K562 (cell line): Measurements from ENCODE around the gene PIGH. TPM values are rescaled to one million over a fixed set of nuclear protein-coding genes. Genes with fewer than 3 reads are reported as not detected.

ENCODE experiments used
- ATAC-seq: fragments of 200-7000 bp; cut with Tn5 transposase; 3 replicates; pipeline ENCODE4 v1.9.1; 2020; ENCODE audit warnings: moderate library complexity
- BruUV-seq: library from RNA; stranded (reverse); fragments of 400-500 nt; replicated peaks from 2 replicates; lab custom pipeline; 2021; lab: Mats Ljungman, UMichigan
- CTCF ChIA-PET: fragments of 300-600 bp; formaldehyde crosslinking; extraction: SDS; loops from one replicate; lab custom pipeline; 2021; ENCODE audit warnings: low intra/inter-chr PET ratio; lab: Yijun Ruan, JAX
- POLR2A ChIA-PET: fragments of 300-600, 350-650 bp; sonication (Branson Sonifier 250); formaldehyde crosslinking; extraction: SDS; loops from one replicate; lab custom pipeline; 2021; ENCODE audit warnings: antibody characterized with exemption, inconsistent platforms; lab: Yijun Ruan, JAX
- DNase-seq, 4 experiments: peaks; one replicate each; pipeline versions ENCODE4 v3.0.0 to v3.0.0-alpha.2; 2011 to 2018; ENCODE audit warnings: low spot score in 3 of 4, mixed read lengths in 3 of 4; ENCODE audit errors: extremely low read depth in 1 of 4
- FAIRE-seq: peaks from 2 replicates; lab custom pipeline; 2011; peaks lifted over from hg19 to GRCh38; lab: Jason Lieb, UNC
- H2AFZ ChIP-seq: 2 replicates; pipeline ENCODE4 v1.6.0; 2011; ENCODE audit warnings: low read depth, low read length, control low read depth, inconsistent platforms
- H3K27ac ChIP-seq: fragments of 200-600 bp; 3 replicates; pipeline ENCODE4 v1.8.0; 2011; ENCODE audit warnings: low read depth, mild to moderate bottlenecking, control low read depth, inconsistent platforms, low read length, moderate library complexity, mixed read lengths; ENCODE audit errors: extremely low read depth
- H3K27me3 ChIP-seq, 2 experiments: fragments of 300-600 bp in 1 of 2; 2 replicates in 1 of 2; 3 replicates in 1 of 2; pipeline versions ENCODE4 v1.6.0 to v1.8.0; 2011; ENCODE audit warnings: inconsistent platforms in 2 of 2, low read length in 2 of 2, mild to moderate bottlenecking in 1 of 2, mixed read lengths in 1 of 2, moderate library complexity in 1 of 2; ENCODE audit not compliant: control insufficient read depth in 2 of 2, insufficient read depth in 2 of 2
- H3K36me3 ChIP-seq: fragments of 300-600 bp; 3 replicates; pipeline ENCODE4 v1.8.0; 2011; ENCODE audit warnings: mild to moderate bottlenecking, low read length, inconsistent platforms; ENCODE audit not compliant: control insufficient read depth, insufficient read depth
- H3K4me1 ChIP-seq, 2 experiments: fragments of 200-600 bp in 1 of 2; replicated peaks in 1 of 2; 2 replicates in 1 of 2; 3 replicates in 1 of 2; pipeline versions ENCODE4 v1.5.1 to v1.8.0; 2011; ENCODE audit warnings: inconsistent platforms in 2 of 2, low read length in 2 of 2, mild to moderate bottlenecking in 1 of 2, mixed read lengths in 1 of 2, moderate library complexity in 1 of 2; ENCODE audit not compliant: control insufficient read depth in 2 of 2, insufficient read depth in 2 of 2
- H3K4me2 ChIP-seq: 2 replicates; pipeline ENCODE4 v1.6.1; 2011; ENCODE audit warnings: low read length, control low read depth, inconsistent platforms, mixed read lengths; ENCODE audit not compliant: insufficient read depth
- H3K4me3 ChIP-seq: fragments of 200-600 bp; sonication (generic), shearing (Covaris generic); 2 replicates; pipeline ENCODE4 v1.5.1; 2016; ENCODE audit warnings: control low read depth, inconsistent platforms
- H3K79me2 ChIP-seq: fragments of 200-600 bp; 3 replicates; pipeline ENCODE4 v1.8.0; 2011; ENCODE audit warnings: low read length, inconsistent platforms; ENCODE audit not compliant: control insufficient read depth, insufficient read depth
- H3K9ac ChIP-seq, 2 experiments: 2 replicates each; pipeline versions ENCODE4 v1.6.0 to v1.6.1; 2011; ENCODE audit warnings: low read depth in 2 of 2, low read length in 2 of 2, control low read depth in 1 of 2, inconsistent platforms in 1 of 2, mild to moderate bottlenecking in 1 of 2, mixed read lengths in 1 of 2; ENCODE audit not compliant: insufficient read depth in 1 of 2
- H3K9me1 ChIP-seq: one replicate; pipeline ENCODE4 v1.6.0; 2011; ENCODE audit warnings: inconsistent platforms, mild to moderate bottlenecking, low read length, moderate library complexity; ENCODE audit not compliant: control insufficient read depth, insufficient read depth
- H3K9me3 ChIP-seq: replicated peaks from 2 replicates; pipeline ENCODE4 v1.5.1; 2011; ENCODE audit warnings: low read depth, low read length, inconsistent platforms; ENCODE audit not compliant: control insufficient read depth, insufficient read depth
- H4K20me1 ChIP-seq: replicated peaks from 2 replicates; pipeline ENCODE4 v1.6.1; 2011; ENCODE audit warnings: low read length, inconsistent platforms, mixed read lengths; ENCODE audit not compliant: control insufficient read depth, insufficient read depth
- CHD4 ChIP-seq: fragments of 200-600 bp; sonication (generic); IDR thresholded peaks from 3 replicates; pipeline ENCODE4 v1.6.1; 2012; ENCODE audit warnings: low read depth, mild to moderate bottlenecking, mixed read lengths, low read length, inconsistent platforms; ENCODE audit not compliant: insufficient read depth, insufficient replicate concordance, poor library complexity, severe bottlenecking
- DACH1 ChIP-seq: fragments of 450-650 bp; IDR thresholded peaks from 2 replicates; pipeline ENCODE4 v1.6.1; 2018; ENCODE audit not compliant: partially characterized antibody
- DLX4 ChIP-seq: fragments of 250-450 bp; sonication (Bioruptor Pico); IDR thresholded peaks from 2 replicates; pipeline ENCODE4 v1.6.1; 2021; ENCODE audit warnings: mild to moderate bottlenecking
- FOS ChIP-seq: IDR thresholded peaks from 3 replicates; pipeline ENCODE4 v1.6.1; 2011; ENCODE audit not compliant: insufficient read length; ENCODE audit errors: extremely low read depth
- GTF2E2 ChIP-seq: fragments of 200-800 bp; sonication (Bioruptor generic); IDR thresholded peaks from 2 replicates; pipeline ENCODE4 v1.6.1; 2016; ENCODE audit warnings: missing genetic modification characterization, missing compliant biosample characterization
- HDAC1 ChIP-seq, 2 experiments: fragments of 450-650 bp; IDR thresholded peaks; 2 replicates each; pipeline ENCODE4 v1.6.1; 2016 to 2017; ENCODE audit warnings: inconsistent platforms in 1 of 2, mild to moderate bottlenecking in 1 of 2, moderate library complexity in 1 of 2
- HIVEP1 ChIP-seq: fragments of 250-450 bp; sonication (Bioruptor Pico); IDR thresholded peaks from 2 replicates; pipeline ENCODE4 v1.4.0; 2020; ENCODE audit warnings: mild to moderate bottlenecking
- IRF9 ChIP-seq: fragments of 450-650 bp; IDR thresholded peaks from 2 replicates; pipeline ENCODE4 v1.6.1; 2016; ENCODE audit warnings: missing biosample characterization, missing genetic modification characterization
- SLC30A9 ChIP-seq: fragments of 250-450 bp; sonication (Bioruptor Pico); IDR thresholded peaks from 2 replicates; pipeline ENCODE4 v1.8.0; 2022; ENCODE audit warnings: mild to moderate bottlenecking, moderate library complexity
- SOX6 ChIP-seq: fragments of 450-650 bp; IDR thresholded peaks from 2 replicates; pipeline ENCODE4 v1.6.1; 2014; ENCODE audit warnings: mild to moderate bottlenecking
- TCF15 ChIP-seq: fragments of 250-450 bp; sonication (Bioruptor Pico); IDR thresholded peaks from 2 replicates; pipeline ENCODE4 v1.8.0; 2022; ENCODE audit warnings: moderate library complexity, mild to moderate bottlenecking, inconsistent platforms
- ZBTB9 ChIP-seq: fragments of 450-650 bp; formaldehyde crosslinking; IDR thresholded peaks from 2 replicates; pipeline ENCODE4 v1.4.0; 2020; ENCODE audit warnings: mild to moderate bottlenecking, moderate library complexity
- ZNF143 ChIP-seq: sonication (generic); formaldehyde crosslinking; IDR thresholded peaks from 2 replicates; pipeline ENCODE4 v1.9.0; 2022; ENCODE audit warnings: mild to moderate bottlenecking, missing genetic modification reagents
- ZNF311 ChIP-seq: fragments of 250-450 bp; sonication (Bioruptor Pico); IDR thresholded peaks from 2 replicates; pipeline ENCODE4 v1.4.0; 2020; ENCODE audit warnings: mild to moderate bottlenecking, moderate library complexity
- ZNF384 ChIP-seq: IDR thresholded peaks from 2 replicates; pipeline ENCODE4 v1.6.1; 2012; ENCODE audit warnings: low read depth, low read length, improper control_type of control experiment
- ZNF584 ChIP-seq: fragments of 200-800 bp; sonication (Bioruptor generic); IDR thresholded peaks from 2 replicates; pipeline ENCODE4 v1.6.1; 2016; ENCODE audit warnings: low read depth, mild to moderate bottlenecking, missing genetic modification characterization, missing compliant biosample characterization
- ZNF639 ChIP-seq, 2 experiments: fragments of 200-800 bp in 1 of 2; sonication (Bioruptor generic) in 1 of 2; sonication (generic) in 1 of 2; formaldehyde crosslinking in 1 of 2; IDR thresholded peaks in 1 of 2; conservative IDR thresholded peaks in 1 of 2; 2 replicates each; pipeline versions ENCODE4 v1.5.0 to v1.6.1; 2016 to 2020; ENCODE audit warnings: missing compliant biosample characterization in 1 of 2, missing genetic modification characterization in 1 of 2, missing genetic modification reagents in 1 of 2
- WGBS: fragments of 100-300 bp; shearing (Covaris generic); methylation state at CpG from one replicate; pipeline ENCODE4 v1.1.6; 2016; ENCODE audit warnings: low coverage, mixed read lengths; ENCODE audit not compliant: insufficient coverage; ENCODE audit errors: missing lambda C conversion rate; 5-methylcytosine and 5-hydroxymethylcytosine counted together
- in situ Hi-C: fragments of 300-500 bp; cut with MboI; formaldehyde crosslinking; loops from 4 replicates; pipeline ENCODE4 v1.15.0; 2018; ENCODE audit warnings: inconsistent platforms, mixed read lengths
- intact Hi-C: fragments of 100-400 bp; cut with micrococcal nuclease; formaldehyde crosslinking; loops from 2 replicates; pipeline ENCODE4 v1.14.2; 2022
- polyA plus RNA-seq, 8 experiments: library from polyadenylated mRNA; depleted of rRNA in 4 of 8; stranded (reverse) in 5 of 8; unstranded in 3 of 8; fragments of >200 nt; fragmentation: Nextera tagmentation in 2 of 8; fragmentation: Illumina TruSeq in 1 of 8; extraction: Ambion mirVana in 2 of 8; extraction: Trizol in 1 of 8; gene quantifications; 2 replicates each; pipeline versions ENCODE4 v1.2.1 to v1.2.3, GENCODE V29; 2011 to 2014; ENCODE audit warnings: inconsistent platforms in 1 of 8, missing spikeins in 1 of 8
- total RNA-seq, 7 experiments: library from RNA; depleted of rRNA in 6 of 7; stranded (reverse); fragments of >200 nt in 6 of 7; fragmentation: Illumina TruSeq in 2 of 7; extraction: Trizol in 2 of 7; gene quantifications; 2 replicates each; pipeline versions ENCODE4 v1.2.1 to v1.2.3, GENCODE V29; 2011 to 2021; ENCODE audit warnings: low replicate concordance in 1 of 7

Gene PIGH
- total and polyA plus RNA-seq, 9 of the 15 experiments (the other 6 are each of a cell fraction or from before 2014, with no cell fraction given) = 21.1 to 53.4 (median 24.7) TPM

GRCh38 chr14:67567654-67568053 lies 32.4 kb downstream of the PIGH start:
- POLR2A ChIA-PET = no interaction called here
- Histone ChIP-seq H3K9me1 (no peaks in the 10 kb centered on the region), H3K4me2 (no peak overlapping the region), H3K27ac (no peak overlapping the region), H3K9ac (0 out of 4 replicates have a peak overlapping the region, but pooled peaks of 1 of the 2 experiments have one; percentile 26), H3K36me3 (no peaks in the 10 kb centered on the region), H4K20me1 (no peaks in the 10 kb centered on the region; the same call in 1 of the 2 replicates)
- ATAC-seq = no peak
- TF ChIP-seq ZNF384 (no peak), HIVEP1 (no peak), ZNF311 (no peak), ZNF584 (CRISPR knock-in tag) (no peak), HDAC1 (IDR thresholded peaks at IDR 0.05) (no peak), CHD4 (no peak), ZBTB9 (CRISPR knock-in tag) (no peak), SOX6 (no peak), SLC30A9 (CRISPR knock-in tag) (no peak), ZNF143 (no peak), IRF9 (no peak), TCF15 (CRISPR knock-in tag) (no peak), GTF2E2 (tag) (no peak), FOS (no peak), ZNF639 (CRISPR knock-in tag; conservative IDR thresholded peaks at IDR 0.05 in 1 of 2, IDR thresholded peaks at IDR 0.05 in 1 of 2) (no peak), DACH1 (no peak), DLX4 (CRISPR knock-in tag) (no peak)
- TF ChIP-seq, all 486 proteins: peak for 0
- FAIRE-seq = no peak
- Histone ChIP-seq H3K79me2 (no peaks in the 10 kb centered on the region), H3K4me1 (peaks cover 0 to 5% of the 10 kb centered on the region in 2 experiments; a peak in 2 of 5 replicates), H3K9me3 (no peaks in the 10 kb centered on the region), H3K4me3 (no peak overlapping the region), H3K27me3 (no peaks in the 10 kb centered on the region), H2AFZ (no peak overlapping the region)
- CTCF ChIA-PET = no interaction called here
- 39% methylated on average over 3 of the region's 3 CpGs for WGBS
- in situ Hi-C loops (loop anchor here (5.0 kb wide), 1 partner anchor 40 kb away; no protein-coding TSS in a partner anchor), intact Hi-C loops (no loop called here)
- no TSS peak for BruUV-seq
- DNase-seq = no peak
